GM21786 (cell line): Measurements from ENCODE around the gene PRKN.
A peak's percentile ranks its signal among the peaks of the same experiment; 100 is the strongest.

Source experiments
- ATAC-seq: cut with Tn5 transposase; IDR thresholded peaks from one replicate; pipeline ENCODE4 v1.9.1; 2021; ENCODE audit not compliant: unreplicated experiment

The PRKN gene

GRCh38 chr6:161684731-161685475 is 1042.7 kb downstream of the PRKN start:
- no peak for ATAC-seq

- ATAC-seq: no peak
Measured at GRCh38 chr6:161683400-161683799, 1044.2 kb downstream of the PRKN start.

GRCh38 chr6:161682982-161683381 is 1044.6 kb downstream of the PRKN start:
- ATAC-seq: no peak

GRCh38 chr6:161679980-161680538 is 1047.5 kb downstream of the PRKN start:
- no peak for ATAC-seq

GRCh38 chr6:161677188-161677587 is 1050.4 kb downstream of the PRKN start:
- ATAC-seq: no peak

GRCh38 chr6:161676586-161676985 is 1051.0 kb downstream of the PRKN start:
- peak; percentile 56 for ATAC-seq

- no peak for ATAC-seq
Measured at GRCh38 chr6:161674930-161675682, 1052.5 kb downstream of the PRKN start.

GRCh38 chr6:161673026-161673425 is 1054.5 kb downstream of the PRKN start:
- no peak for ATAC-seq

GRCh38 chr6:161671117-161671516 is 1056.4 kb downstream of the PRKN start:
- no peak for ATAC-seq

GRCh38 chr6:161668665-161669064 is 1058.9 kb downstream of the PRKN start:
- ATAC-seq: no peak

GRCh38 chr6:161667957-161668356 is 1059.6 kb downstream of the PRKN start:
- ATAC-seq: no peak

GRCh38 chr6:161663682-161664081 is 1063.9 kb downstream of the PRKN start:
- no peak for ATAC-seq

GRCh38 chr6:161660666-161661571 is 1066.6 kb downstream of the PRKN start:
- no peak for ATAC-seq

- no peak for ATAC-seq
Measured at GRCh38 chr6:161658211-161658610, 1069.4 kb downstream of the PRKN start.

- ATAC-seq: no peak
Measured at GRCh38 chr6:161654209-161654608, 1073.4 kb downstream of the PRKN start.

GRCh38 chr6:161651949-161652348 is 1075.6 kb downstream of the PRKN start:
- no peak for ATAC-seq

- ATAC-seq: no peak
Measured at GRCh38 chr6:161649841-161650240, 1077.7 kb downstream of the PRKN start.

GRCh38 chr6:161649068-161649467 is 1078.5 kb downstream of the PRKN start:
- no peak for ATAC-seq

GRCh38 chr6:161647234-161647633 is 1080.3 kb downstream of the PRKN start:
- ATAC-seq: no peak

GRCh38 chr6:161644521-161644920 is 1083.0 kb downstream of the PRKN start:
- no peak for ATAC-seq

- ATAC-seq: no peak
Measured at GRCh38 chr6:161641175-161641574, 1086.4 kb downstream of the PRKN start.
